VCaP (cell line): Measurements from ENCODE around the gene ADPRS.

ENCODE experiments used
- H3K27ac ChIP-seq: fragments of 450-650 bp; 2 replicates; pipeline ENCODE4 v1.5.1; 2017
- TF ChIP-seq, protein P1 (sequence below): fragments of 450-650 bp; conservative IDR thresholded peaks from 2 replicates; pipeline ENCODE4 v1.5.1; 2017; ENCODE audit warnings: mild to moderate bottlenecking, moderate library complexity

Gene ADPRS

GRCh38 chr1:36119456-36119855, 30.8 kb downstream of the ADPRS start:
- TF ChIP-seq, protein P1, sequence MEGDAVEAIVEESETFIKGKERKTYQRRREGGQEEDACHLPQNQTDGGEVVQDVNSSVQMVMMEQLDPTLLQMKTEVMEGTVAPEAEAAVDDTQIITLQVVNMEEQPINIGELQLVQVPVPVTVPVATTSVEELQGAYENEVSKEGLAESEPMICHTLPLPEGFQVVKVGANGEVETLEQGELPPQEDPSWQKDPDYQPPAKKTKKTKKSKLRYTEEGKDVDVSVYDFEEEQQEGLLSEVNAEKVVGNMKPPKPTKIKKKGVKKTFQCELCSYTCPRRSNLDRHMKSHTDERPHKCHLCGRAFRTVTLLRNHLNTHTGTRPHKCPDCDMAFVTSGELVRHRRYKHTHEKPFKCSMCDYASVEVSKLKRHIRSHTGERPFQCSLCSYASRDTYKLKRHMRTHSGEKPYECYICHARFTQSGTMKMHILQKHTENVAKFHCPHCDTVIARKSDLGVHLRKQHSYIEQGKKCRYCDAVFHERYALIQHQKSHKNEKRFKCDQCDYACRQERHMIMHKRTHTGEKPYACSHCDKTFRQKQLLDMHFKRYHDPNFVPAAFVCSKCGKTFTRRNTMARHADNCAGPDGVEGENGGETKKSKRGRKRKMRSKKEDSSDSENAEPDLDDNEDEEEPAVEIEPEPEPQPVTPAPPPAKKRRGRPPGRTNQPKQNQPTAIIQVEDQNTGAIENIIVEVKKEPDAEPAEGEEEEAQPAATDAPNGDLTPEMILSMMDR: no peak
- no peak overlapping the region for H3K27ac ChIP-seq

- TF ChIP-seq, protein P1: no peak
- H3K27ac ChIP-seq: no peak overlapping the region
Observed at GRCh38 chr1:36122062-36123030, 33.7 kb downstream of the ADPRS start.

DNA sequence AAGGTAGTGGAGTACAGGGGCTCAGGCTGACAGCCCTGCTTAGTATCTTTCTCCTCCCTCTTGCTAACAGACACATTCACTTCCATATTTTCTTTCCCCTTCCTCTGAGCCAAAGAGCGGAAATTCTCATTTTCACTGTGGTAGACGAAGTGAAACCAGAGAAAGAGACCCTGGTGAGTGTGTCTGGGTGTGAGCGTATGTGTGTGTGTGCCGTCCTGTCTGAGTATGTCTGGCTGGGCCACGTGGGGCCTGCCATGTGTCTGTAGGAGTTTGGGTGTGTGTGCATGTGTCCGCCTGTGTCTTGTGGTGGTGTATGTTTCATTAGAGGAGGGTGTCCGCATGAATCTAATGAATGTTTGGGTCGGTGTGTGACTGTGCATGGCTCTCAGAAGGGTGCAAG, 34.7 kb downstream of the ADPRS start:
- no peak overlapping the region for H3K27ac ChIP-seq
- TF ChIP-seq, protein P1: no peak

- TF ChIP-seq, protein P1: no peak
- no peak overlapping the region for H3K27ac ChIP-seq
Observed at GRCh38 chr1:36124404-36125128, 35.9 kb downstream of the ADPRS start.

DNA sequence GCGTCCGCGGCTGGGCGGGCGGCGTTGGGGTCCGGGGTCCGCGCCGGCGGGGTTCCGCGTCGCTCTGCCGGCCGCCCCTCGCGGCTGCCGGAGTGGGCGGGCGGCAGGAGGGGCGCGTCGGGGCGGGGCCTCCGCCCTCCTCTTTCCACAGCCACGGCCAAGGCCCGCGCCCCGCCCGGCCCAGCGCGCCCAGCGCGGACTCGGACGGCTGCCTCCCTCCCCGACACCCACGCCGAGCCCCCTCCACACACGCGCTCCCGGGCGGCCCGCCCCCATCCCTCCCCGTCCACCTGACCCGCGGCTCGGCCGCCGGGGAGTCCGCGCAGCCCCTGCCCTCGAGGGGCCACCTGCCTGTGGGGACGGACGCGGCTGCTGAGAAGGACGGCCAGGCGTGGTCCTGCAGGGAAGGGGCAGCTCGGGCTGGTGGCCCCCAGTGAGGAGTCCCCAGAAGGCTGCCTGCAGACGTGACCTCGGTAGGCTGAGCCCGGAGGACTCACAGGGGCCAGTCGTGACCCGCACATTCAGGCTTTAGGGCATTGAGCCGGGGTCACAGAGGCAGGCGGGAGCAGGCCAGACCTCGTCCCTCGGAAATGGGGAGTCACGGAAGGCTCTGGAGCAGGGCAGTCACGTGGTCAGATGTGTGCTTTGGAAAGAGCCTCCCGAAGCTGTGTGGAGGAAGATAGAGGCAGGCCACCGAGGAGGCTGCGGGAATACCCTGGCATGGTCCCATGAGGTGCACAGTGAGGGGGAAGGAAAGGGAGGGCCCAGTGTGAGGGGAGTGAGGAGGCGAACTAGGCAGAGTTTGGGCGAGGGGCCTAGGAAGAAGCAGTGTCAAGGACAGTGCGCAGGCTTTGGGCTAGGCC, 36.7 kb downstream of the ADPRS start, which contains the start of gene COL8A2:
TSS of gene COL8A2 (minus strand) at position 94 of the 863 bp plus-strand sequence. CDS start 24,980 bp downstream, outside the sequence.
- TF ChIP-seq, protein P1: no peak
- H3K27ac ChIP-seq: no peak within 1 kb of the TSS

DNA sequence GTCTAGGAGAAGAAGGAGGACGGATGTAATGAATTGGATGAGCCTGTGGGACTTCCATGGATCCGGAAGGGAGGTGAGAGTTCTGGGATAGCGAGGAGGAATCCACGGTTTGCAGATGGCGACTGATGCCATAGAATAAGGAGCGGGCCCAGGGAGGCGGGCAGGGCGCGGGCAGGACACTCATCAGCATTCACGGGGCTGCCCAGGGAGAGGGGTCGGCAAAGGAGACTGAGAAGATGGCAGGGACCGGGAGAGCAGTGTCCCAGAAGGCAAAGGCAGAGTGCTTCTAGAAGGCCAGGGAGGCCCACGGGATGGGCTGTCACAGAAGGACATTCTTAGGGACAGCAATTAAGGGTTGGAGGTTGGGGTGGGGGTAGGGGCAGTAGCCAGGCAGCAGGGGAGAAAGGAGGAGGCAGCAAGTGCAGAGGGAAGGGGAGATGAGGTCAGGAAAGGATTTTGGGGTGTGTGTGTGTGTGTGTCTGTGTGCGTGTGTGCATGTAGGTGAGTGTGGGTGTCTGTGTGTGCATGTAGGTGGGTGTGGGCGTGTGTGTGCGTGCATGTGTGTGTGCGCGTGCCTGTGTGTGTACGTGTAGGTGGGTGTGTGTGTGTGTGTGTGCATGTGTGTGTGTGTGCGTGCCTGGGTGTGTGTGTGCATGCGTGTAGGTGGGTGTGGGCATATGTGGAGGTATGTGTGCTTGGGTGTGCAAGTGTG, 37.5 kb downstream of the ADPRS start:
- TF ChIP-seq, protein P1: no peak
- H3K27ac ChIP-seq: no peak overlapping the region
